Stimulated activated naive CD8-positive, alpha-beta T cell treated with anti-CD3 and anti-CD28 coated beads, Interleukin-15, Interleukin-2, amounts not matched to agents 100 ng/mL and 50 ng/mL, for 24 hours (primary cell): ENCODE data around the gene UBR3.
"Not testable (repeated sequence)": the region's sequence is repeated elsewhere in the genome, so short reads cannot be mapped to it uniquely, and the experiment has no call there.

Experiments used
- H3K27ac Mint-ChIP-seq: one replicate; pipeline ENCODE4 v1.8.0; 2021; ENCODE audit warnings: mild to moderate bottlenecking, mixed read lengths
- H3K27me3 Mint-ChIP-seq: one replicate; pipeline ENCODE4 v1.8.0; 2021; ENCODE audit warnings: mixed read lengths
- H3K36me3 Mint-ChIP-seq: one replicate; pipeline ENCODE4 v1.8.0; 2021; ENCODE audit warnings: low read depth, mixed read lengths
- H3K4me1 Mint-ChIP-seq: one replicate; pipeline ENCODE4 v1.8.0; 2021; ENCODE audit warnings: low read depth, mixed read lengths
- H3K4me3 Mint-ChIP-seq: one replicate; pipeline ENCODE4 v1.8.0; 2021; ENCODE audit warnings: mild to moderate bottlenecking, mixed read lengths
- H3K9me3 Mint-ChIP-seq: one replicate; pipeline ENCODE4 v1.8.0; 2021; ENCODE audit warnings: mixed read lengths

Gene UBR3

DNA sequence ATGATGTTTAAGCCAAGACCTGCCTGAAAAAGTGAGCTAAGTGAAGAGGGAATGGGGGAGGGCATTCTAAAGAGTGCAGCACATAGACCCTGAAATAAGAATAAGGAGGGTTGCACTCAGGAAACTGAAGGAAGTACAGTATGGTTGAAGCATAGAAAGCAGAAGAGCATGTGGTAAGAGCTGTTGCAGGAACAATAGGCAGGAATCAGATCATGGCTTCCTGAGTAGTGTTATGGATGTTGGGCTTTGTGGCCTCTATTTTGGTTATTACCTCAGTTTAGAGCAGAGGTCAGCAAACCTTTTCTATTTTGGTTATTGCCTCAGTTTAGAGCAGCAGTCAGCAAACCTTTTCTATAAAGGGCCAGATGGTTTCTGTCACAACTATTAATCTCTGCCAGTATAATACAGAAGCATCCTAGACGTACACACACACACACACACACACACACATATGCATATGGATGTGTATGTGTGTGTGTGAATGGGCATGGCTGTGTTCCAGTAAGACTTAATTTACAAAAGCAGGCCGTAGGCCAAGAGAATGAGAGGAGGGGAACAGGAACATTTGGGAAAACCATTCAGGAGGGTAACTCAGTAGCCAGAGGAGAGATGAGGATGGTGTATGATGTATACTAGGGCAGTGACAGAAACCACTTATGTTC is 259.6 kb downstream of the UBR3 start:
- Mint-ChIP-seq H3K9me3 (no peaks in the 10 kb centered on the region), H3K27me3 (no peaks in the 10 kb centered on the region), H3K27ac (no peak overlapping the region), H3K36me3 (peaks cover 6% of the 10 kb centered on the region), H3K4me3 (no peak overlapping the region), H3K4me1 (no peaks in the 10 kb centered on the region)

DNA sequence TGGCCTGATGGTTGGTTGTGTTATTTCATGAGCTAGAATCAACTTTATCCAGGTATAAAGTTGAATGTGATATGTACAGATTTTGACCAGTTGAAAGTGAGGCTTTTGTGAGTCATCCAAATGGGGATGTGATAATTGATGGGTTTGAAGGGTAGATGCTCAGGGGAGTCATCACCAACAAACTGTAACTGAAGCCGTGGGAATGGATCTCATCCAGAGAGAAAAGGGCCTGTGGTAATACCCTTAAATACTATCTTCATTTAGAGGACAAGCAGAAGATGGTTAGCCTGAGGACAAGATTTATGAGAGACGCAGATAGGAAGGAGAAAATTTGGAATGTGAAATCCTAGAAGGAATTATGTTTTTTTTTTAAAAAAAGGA is 260.1 kb downstream of the UBR3 start:
- no peak overlapping the region for H3K4me3 Mint-ChIP-seq
- no peaks in the 10 kb centered on the region for H3K4me1 Mint-ChIP-seq
- no peaks in the 10 kb centered on the region for H3K27me3 Mint-ChIP-seq
- H3K27ac Mint-ChIP-seq = no peak overlapping the region
- H3K36me3 Mint-ChIP-seq = peaks cover under 1% of the 10 kb centered on the region
- H3K9me3 Mint-ChIP-seq = peaks cover under 1% of the 10 kb centered on the region

DNA sequence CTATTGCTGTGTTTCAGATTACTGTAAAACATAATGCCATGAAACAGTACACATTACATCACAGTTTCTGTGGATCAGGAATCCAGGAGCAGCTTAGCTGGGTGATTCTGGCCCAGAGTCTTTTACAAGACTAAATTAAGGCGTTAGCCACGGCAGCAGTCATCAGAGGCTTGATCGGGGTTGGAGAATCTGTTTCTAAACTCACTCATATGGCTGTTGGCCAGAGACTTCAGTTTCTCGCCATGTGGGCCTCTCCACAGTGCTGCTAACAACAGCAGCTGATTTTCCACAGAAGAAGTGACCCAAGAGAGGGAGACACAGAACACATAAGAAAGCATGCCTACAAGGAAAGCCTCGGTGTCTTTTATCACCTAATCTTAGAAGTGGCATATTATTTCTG is 261.5 kb downstream of the UBR3 start:
- Mint-ChIP-seq H3K9me3 (peaks cover 6% of the 10 kb centered on the region), H3K27me3 (peaks cover 4% of the 10 kb centered on the region), H3K4me3 (no peak overlapping the region), H3K4me1 (no peaks in the 10 kb centered on the region), H3K36me3 (no peaks in the 10 kb centered on the region), H3K27ac (no peak overlapping the region)

GRCh38 chr2:170090229-170090628 is 263.0 kb downstream of the UBR3 start:
- no peaks in the 10 kb centered on the region for H3K36me3 Mint-ChIP-seq
- no peaks in the 10 kb centered on the region for H3K4me1 Mint-ChIP-seq
- H3K4me3 Mint-ChIP-seq = no peak overlapping the region
- no peak overlapping the region for H3K27ac Mint-ChIP-seq
- H3K27me3 Mint-ChIP-seq = peaks cover 4% of the 10 kb centered on the region
- H3K9me3 Mint-ChIP-seq = peaks cover 6% of the 10 kb centered on the region

DNA sequence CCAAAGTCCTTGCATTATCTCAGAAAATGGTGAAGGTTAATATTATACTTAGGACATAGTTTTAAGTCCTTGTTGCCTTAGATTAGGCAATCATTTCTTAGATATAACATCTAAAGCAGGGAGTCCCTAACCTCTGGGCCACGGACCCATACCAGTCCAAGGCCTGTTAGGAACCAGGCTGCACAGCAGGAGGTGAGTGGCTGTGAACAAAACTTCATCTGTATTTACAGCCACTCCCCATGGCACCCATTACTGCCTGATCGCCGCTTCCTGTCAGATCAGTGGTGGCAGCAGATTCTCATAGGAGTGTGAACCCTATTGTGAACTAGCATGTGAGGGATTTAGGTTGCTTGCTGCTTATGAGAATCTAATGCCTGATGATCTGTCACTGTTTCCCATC is 264.2 kb downstream of the UBR3 start:
- H3K4me3 Mint-ChIP-seq = no peak overlapping the region
- H3K27me3 Mint-ChIP-seq = peaks cover 7% of the 10 kb centered on the region
- H3K9me3 Mint-ChIP-seq = peaks cover 6% of the 10 kb centered on the region
- H3K27ac Mint-ChIP-seq = no peak overlapping the region
- no peaks in the 10 kb centered on the region for H3K4me1 Mint-ChIP-seq
- H3K36me3 Mint-ChIP-seq = no peaks in the 10 kb centered on the region

GRCh38 chr2:170092436-170093060 is 265.3 kb downstream of the UBR3 start:
- Mint-ChIP-seq H3K27me3 (peaks cover 10% of the 10 kb centered on the region), H3K27ac (peak overlapping the region; percentile 22), H3K4me3 (no peak overlapping the region), H3K9me3 (peaks cover 6% of the 10 kb centered on the region), H3K36me3 (no peaks in the 10 kb centered on the region), H3K4me1 (no peaks in the 10 kb centered on the region)

DNA sequence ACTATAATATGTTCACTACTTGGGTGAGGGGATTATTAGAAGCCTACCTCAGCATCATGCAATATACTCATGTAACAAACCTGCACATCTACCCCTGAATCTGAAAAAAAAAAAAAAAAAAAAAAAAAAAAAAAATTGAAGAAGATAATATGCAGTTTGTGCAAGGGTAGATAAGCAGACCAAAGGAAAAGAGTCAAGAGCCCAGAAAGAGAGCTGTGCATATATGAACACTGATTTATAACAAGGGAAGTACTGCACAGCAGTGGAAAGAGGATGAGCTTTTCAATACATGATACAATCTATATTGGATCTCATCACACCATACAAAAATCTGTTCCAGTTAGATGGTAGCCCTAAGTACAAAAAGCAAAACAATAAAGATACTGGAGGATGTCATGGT is 268.1 kb downstream of the UBR3 start:
- peaks cover 6% of the 10 kb centered on the region for H3K9me3 Mint-ChIP-seq

GRCh38 chr2:170098626-170099312 is 271.5 kb downstream of the UBR3 start:
- Mint-ChIP-seq H3K4me1 (no peaks in the 10 kb centered on the region), H3K9me3 (no peaks in the 10 kb centered on the region), H3K4me3 (no peak overlapping the region), H3K27ac (no peak overlapping the region), H3K36me3 (no peaks in the 10 kb centered on the region), H3K27me3 (peaks cover 12% of the 10 kb centered on the region)

More for the DNA sequence above, 268.1 kb downstream of the UBR3 start:
- H3K4me1 Mint-ChIP-seq = no peaks in the 10 kb centered on the region
- H3K27me3 Mint-ChIP-seq = peaks cover 16% of the 10 kb centered on the region
- H3K4me3 Mint-ChIP-seq = no peak overlapping the region
- H3K27ac Mint-ChIP-seq = no peak overlapping the region
- H3K36me3 Mint-ChIP-seq = no peaks in the 10 kb centered on the region

DNA sequence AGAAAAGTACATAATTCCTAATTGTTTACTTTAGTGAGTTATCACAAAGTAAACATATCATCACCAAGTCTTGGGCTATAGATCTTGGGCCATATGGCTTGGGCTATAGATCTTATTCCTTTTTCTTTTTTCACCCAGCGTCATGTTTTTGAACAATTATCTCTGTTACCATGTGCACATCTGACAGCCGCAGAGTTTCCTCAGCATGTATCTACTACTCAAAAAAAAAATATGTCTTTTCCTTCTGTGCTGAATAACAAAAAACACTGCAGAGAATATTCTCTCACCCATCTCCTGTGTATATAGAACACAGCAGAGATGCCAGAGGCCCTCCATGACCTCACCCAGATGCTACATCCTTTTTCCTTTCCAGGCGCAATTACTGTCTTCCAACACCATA is 274.5 kb downstream of the UBR3 start:
- H3K36me3 Mint-ChIP-seq = no peaks in the 10 kb centered on the region
- no peak overlapping the region for H3K27ac Mint-ChIP-seq
- peaks cover 6% of the 10 kb centered on the region for H3K27me3 Mint-ChIP-seq
- no peak overlapping the region for H3K4me3 Mint-ChIP-seq
- H3K4me1 Mint-ChIP-seq = no peaks in the 10 kb centered on the region
- no peaks in the 10 kb centered on the region for H3K9me3 Mint-ChIP-seq

GRCh38 chr2:170106102-170106840 is 279.0 kb downstream of the UBR3 start:
- no peaks in the 10 kb centered on the region for H3K9me3 Mint-ChIP-seq
- H3K27me3 Mint-ChIP-seq = no peaks in the 10 kb centered on the region
- H3K4me3 Mint-ChIP-seq = no peak overlapping the region
- H3K27ac Mint-ChIP-seq = no peak overlapping the region
- no peaks in the 10 kb centered on the region for H3K4me1 Mint-ChIP-seq
- no peaks in the 10 kb centered on the region for H3K36me3 Mint-ChIP-seq

GRCh38 chr2:170113168-170113894 is 286.1 kb downstream of the UBR3 start:
- no peak overlapping the region for H3K4me3 Mint-ChIP-seq
- no peaks in the 10 kb centered on the region for H3K36me3 Mint-ChIP-seq

GRCh38 chr2:170115501-170116229 is 288.4 kb downstream of the UBR3 start:
- Mint-ChIP-seq H3K27me3 (peaks cover 8% of the 10 kb centered on the region), H3K4me3 (no peak overlapping the region), H3K4me1 (no peaks in the 10 kb centered on the region), H3K27ac (no peak overlapping the region), H3K36me3 (no peaks in the 10 kb centered on the region), H3K9me3 (peaks cover 17% of the 10 kb centered on the region)

More at GRCh38 chr2:170113168-170113894, 286.1 kb downstream of the UBR3 start:
- Mint-ChIP-seq H3K27me3 (peaks cover 8% of the 10 kb centered on the region), H3K9me3 (peaks cover 14% of the 10 kb centered on the region), H3K4me1 (no peaks in the 10 kb centered on the region), H3K27ac (no peak overlapping the region)

GRCh38 chr2:170118641-170119040 is 291.4 kb downstream of the UBR3 start:
- H3K4me1 Mint-ChIP-seq = no peaks in the 10 kb centered on the region
- no peak overlapping the region for H3K27ac Mint-ChIP-seq
- H3K9me3 Mint-ChIP-seq = peaks cover 17% of the 10 kb centered on the region
- H3K27me3 Mint-ChIP-seq = peaks cover 9% of the 10 kb centered on the region
- no peaks in the 10 kb centered on the region for H3K36me3 Mint-ChIP-seq
- H3K4me3 Mint-ChIP-seq = no peak overlapping the region

DNA sequence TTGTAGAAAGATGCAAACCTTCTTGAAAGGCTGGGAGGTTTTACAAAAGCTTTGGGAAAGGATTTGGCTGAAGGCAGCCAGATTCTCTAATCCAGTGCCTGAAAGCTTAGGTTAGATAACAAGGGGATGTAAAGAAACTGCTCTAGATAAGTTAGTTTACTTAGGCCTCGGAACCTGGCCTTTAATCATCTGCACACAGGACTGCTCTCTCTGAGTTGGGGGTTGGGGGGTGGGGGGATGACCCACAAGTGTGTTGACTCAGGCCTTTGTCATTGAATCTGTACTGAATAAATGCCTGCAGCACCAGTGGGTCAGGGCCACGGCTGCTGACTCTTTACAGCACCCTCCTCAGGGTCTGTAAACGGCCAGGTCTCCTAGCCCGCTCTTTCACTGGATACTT is 292.1 kb downstream of the UBR3 start:
- not testable (repeated sequence) for H3K4me1 Mint-ChIP-seq, H3K27ac Mint-ChIP-seq, H3K27me3 Mint-ChIP-seq, H3K36me3 Mint-ChIP-seq, H3K4me3 Mint-ChIP-seq
- peaks cover 12% of the 10 kb centered on the region for H3K9me3 Mint-ChIP-seq
